ENCODE measurements around the gene DOCK1. TPM values are rescaled to one million over a fixed set of nuclear protein-coding genes. Genes with fewer than 3 reads are reported as not detected.

DOCK1 gene
- total RNA-seq, 2 donors from 2014 or later = 34.3 to 44.1 TPM

DNA sequence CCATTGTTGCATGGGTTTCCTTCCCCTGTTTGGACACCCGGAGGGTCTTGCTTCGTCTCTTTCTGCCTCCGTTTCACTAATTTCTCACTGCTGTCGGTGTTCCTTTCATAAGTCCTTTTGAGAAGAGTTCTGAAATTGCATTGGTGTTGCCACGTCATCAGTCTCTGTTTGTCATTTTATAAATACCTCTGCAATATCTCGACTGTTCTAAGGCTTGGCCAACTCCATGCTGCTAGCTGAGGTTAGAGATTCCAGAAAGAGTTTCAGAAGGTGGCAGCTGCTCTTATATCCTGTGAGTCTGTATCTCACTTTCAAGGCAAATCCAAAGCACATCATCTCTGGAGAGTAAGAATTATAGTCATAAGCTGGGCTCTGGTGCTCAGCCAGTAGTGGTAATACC, 439.1 kb downstream of the DOCK1 start:
- Histone ChIP-seq H3K36me3 (replicated peaks in 1 of 2; ENCODE audit: insufficient read depth in 1 of 2, low read depth in 2 of 2) (no peaks in the 10 kb centered on the region), H3K4me3 (no peak overlapping the region), H3K27me3 (no peaks in the 10 kb centered on the region), H3K9me3 (no peaks in the 10 kb centered on the region), H3K27ac (no peak overlapping the region), H3K4me1 (no peaks in the 10 kb centered on the region)
- intact Hi-C loops (cut with DNase I) = no loop called here
- ATAC-seq = no peak
- WGBS, 2 donors = 90 to 95% methylated on average over 6 of the region's 6 CpGs
- TF ChIP-seq POLR2A (IDR thresholded peaks at IDR 0.05) (no peak), CTCF (IDR thresholded peaks at IDR 0.05) (no peak)
- no peak for DNase-seq

- intact Hi-C loops (cut with DNase I) = no loop called here
- Histone ChIP-seq H3K36me3 (replicated peaks in 1 of 2; ENCODE audit: insufficient read depth in 1 of 2, low read depth in 2 of 2) (no peaks in the 10 kb centered on the region), H3K27ac (no peak overlapping the region), H3K27me3 (no peaks in the 10 kb centered on the region), H3K4me3 (no peak overlapping the region), H3K9me3 (no peaks in the 10 kb centered on the region), H3K4me1 (no peaks in the 10 kb centered on the region)
- WGBS, 2 donors = 87 to 92% methylated on average over 15 to 17 of the region's 17 CpGs
- DNase-seq = no peak
- no peak for ATAC-seq
- TF ChIP-seq CTCF (IDR thresholded peaks at IDR 0.05) = no peak
- no peak for TF ChIP-seq POLR2A (IDR thresholded peaks at IDR 0.05)
Observed at GRCh38 chr10:127345231-127345965, 440.2 kb downstream of the DOCK1 start.

- TF ChIP-seq CTCF (IDR thresholded peaks at IDR 0.05) (no peak), POLR2A (IDR thresholded peaks at IDR 0.05) (no peak)
- Histone ChIP-seq H3K4me3 (no peak overlapping the region), H3K9me3 (no peaks in the 10 kb centered on the region), H3K36me3 (replicated peaks in 1 of 2; ENCODE audit: insufficient read depth in 1 of 2, low read depth in 2 of 2) (no peaks in the 10 kb centered on the region), H3K27me3 (no peaks in the 10 kb centered on the region), H3K4me1 (no peaks in the 10 kb centered on the region), H3K27ac (no peak overlapping the region)
- no peak for ATAC-seq
- intact Hi-C loops (cut with DNase I) = no loop called here
- DNase-seq = no peak
- WGBS, 2 donors = 76 to 79% methylated on average over 11 of the region's 11 CpGs
Observed at GRCh38 chr10:127346604-127347003, 441.4 kb downstream of the DOCK1 start.

- no peaks in the 10 kb centered on the region for H3K9me3 ChIP-seq
- 92 to 93% methylated on average over 23 of the region's 23 CpGs for WGBS, 2 donors
- no peak overlapping the region for H3K27ac ChIP-seq
- H3K4me1 ChIP-seq = no peaks in the 10 kb centered on the region
- no peak for DNase-seq
- H3K36me3 ChIP-seq (replicated peaks in 1 of 2; ENCODE audit: insufficient read depth in 1 of 2, low read depth in 2 of 2) = no peaks in the 10 kb centered on the region
- intact Hi-C loops (cut with DNase I) = no loop called here
- H3K27me3 ChIP-seq = no peaks in the 10 kb centered on the region
- ATAC-seq = no peak
- no peak for TF ChIP-seq CTCF (IDR thresholded peaks at IDR 0.05)
- TF ChIP-seq POLR2A (IDR thresholded peaks at IDR 0.05) = no peak
- no peak overlapping the region for H3K4me3 ChIP-seq
Observed at GRCh38 chr10:127347202-127347959, 442.2 kb downstream of the DOCK1 start.
